Psoas muscle (tissue), 8 donors: ENCODE data around the gene FAM181A. TPM values are rescaled to one million over a fixed set of nuclear protein-coding genes. Genes with fewer than 3 reads are reported as not detected.

ENCODE experiments used
- ATAC-seq, 4 donors: fragments of 200-7000 bp; cut with Tn5 transposase; one replicate each; pipeline ENCODE4 v1.9.1; 2020; ENCODE audit warnings: moderate library complexity in 3 of 4, mild to moderate bottlenecking in 2 of 4
- DNase-seq, 2 donors: peaks; one replicate each; pipeline ENCODE4 v3.0.0-alpha.2; 2020
- H3K27ac ChIP-seq: fragments of 200-600 bp; one replicate; pipeline ENCODE4 v1.8.0; 2022
- H3K27me3 ChIP-seq, 3 donors: fragments of 200-600 bp in 1 of 3; one replicate each; pipeline versions ENCODE4 v1.6.1 to v1.8.0; 2013 to 2022; ENCODE audit warnings: low read length in 2 of 3, mild to moderate bottlenecking in 2 of 3, moderate library complexity in 1 of 3; ENCODE audit not compliant: insufficient read depth in 3 of 3
- H3K36me3 ChIP-seq, 2 donors: fragments of 200-600 bp in 1 of 2; one replicate each; pipeline versions ENCODE4 v1.6.1 to v1.8.0; 2013 to 2022; ENCODE audit warnings: low read depth in 1 of 2, mild to moderate bottlenecking in 1 of 2, moderate library complexity in 1 of 2; ENCODE audit not compliant: insufficient read depth in 1 of 2
- H3K4me1 ChIP-seq: fragments of 200-600 bp; one replicate; pipeline ENCODE4 v1.8.0; 2022
- H3K4me3 ChIP-seq: fragments of 200-600 bp; one replicate; pipeline ENCODE4 v1.8.0; 2022; ENCODE audit warnings: mild to moderate bottlenecking
- H3K9me3 ChIP-seq: fragments of 200-600 bp; one replicate; pipeline ENCODE4 v1.8.0; 2022
- CTCF ChIP-seq: fragments of 200-600 bp; IDR thresholded peaks from one replicate; pipeline ENCODE4 v1.8.0; 2022; ENCODE audit warnings: antibody characterized with exemption
- WGBS, 3 donors: extraction: QIAGEN DNeasy Blood & Tissue Kit; methylation state at CpG; one replicate each; pipeline versions ENCODE4 v1.1.6 to v1.1.7; 2013; 5-methylcytosine and 5-hydroxymethylcytosine counted together
- intact Hi-C, 2 donors: fragments of 100-400 bp; cut with DNase I; formaldehyde crosslinking; loops; one replicate each; pipeline versions ENCODE4 v1.11.0 to v1.14.2; 2022
- polyA plus RNA-seq, 3 donors: library from polyadenylated mRNA; stranded (reverse); fragments of 200-250 nt; gene quantifications; one replicate each; pipeline ENCODE4 v1.2.3, GENCODE V29; 2013
- total RNA-seq, 4 donors: library from RNA; stranded (reverse); fragmentation: NEBNext Ultra II Directional in 2 of 4; extraction: Animal tissue kit (Norgen Biotek cat#: 25700) in 2 of 4; gene quantifications; one replicate each; pipeline versions ENCODE4 v1.2.1 to v1.2.4, GENCODE V29; 2021 to 2023
- donor health status: healthy with polysubstance abuse.
- donor health status: DM: no; HTN: no; CAD: no; lungs with moderate emphysema.
- donor health status: Bipolar disorder and iron deficiency.
- donor health status: healthy.
- donor health status: DM: yes; HTN: yes; CAD: no.
- donor health status: DM: no; HTN: no; CAD: no.
- donor health status: DM: no; HTN: no; CAD: no.
- donor health status: DM: yes; HTN: yes; CAD: no.

The FAM181A gene
- total and polyA plus RNA-seq, 7 donors, result 0.14 to 0.32 TPM; not detected in 5

- intact Hi-C loops, result loop anchor here in 1 of 2 donors (5.0 kb wide), 1 partner anchor 41 kb away; the partner anchor contains the start of gene CCDC197
- peak; percentile 21 to 46 (median 34) for ATAC-seq
- WGBS, 3 donors, result 13 to 30% (median 17%) methylated on average over 13 to 14 of the region's 14 CpGs
- Histone ChIP-seq H3K4me1 (peaks cover 88% of the 10 kb centered on the region), H3K27ac (peak overlapping the region; percentile 98), H3K9me3 (no peaks in the 10 kb centered on the region), H3K4me3 (peak overlapping the region; percentile 18), H3K36me3 (peaks cover 0 to 89% of the 10 kb centered on the region in 2 donors), H3K27me3 (no peaks in the 10 kb centered on the region)
- no peak for TF ChIP-seq CTCF
- DNase-seq, result peak in 1 of 2 donors; percentile 67
These were observed 29.6 kb downstream of the FAM181A start for GRCh38 chr14:93956514-93957332.

- peak in 1 of 4 donors; percentile 5 for ATAC-seq
- H3K4me1 ChIP-seq, result peaks cover 88% of the 10 kb centered on the region
- H3K27me3 ChIP-seq, result no peaks in the 10 kb centered on the region
- no peak overlapping the region for H3K4me3 ChIP-seq
- WGBS, 3 donors, result 27 to 49% (median 32%) methylated on average over 7 of the region's 7 CpGs
- H3K36me3 ChIP-seq, result peaks cover 0 to 87% of the 10 kb centered on the region in 2 donors
- H3K27ac ChIP-seq, result peak overlapping the region; percentile 98
- H3K9me3 ChIP-seq, result no peaks in the 10 kb centered on the region
- DNase-seq, result peak in 1 of 2 donors; percentile 56
- intact Hi-C loops, result loop anchor here in 1 of 2 donors (5.0 kb wide), 1 partner anchor 40 kb away; the partner anchor contains the start of gene CCDC197
- no peak for TF ChIP-seq CTCF
These were observed 30.2 kb downstream of the FAM181A start for GRCh38 chr14:93957333-93957710.

GRCh38 chr14:93957751-93958566, 30.8 kb downstream of the FAM181A start:
- Histone ChIP-seq H3K9me3 (no peaks in the 10 kb centered on the region), H3K4me3 (peak overlapping the region; percentile 25), H3K27me3 (no peaks in the 10 kb centered on the region), H3K36me3 (peaks cover 0 to 84% of the 10 kb centered on the region in 2 donors), H3K27ac (peak overlapping the region; percentile 98), H3K4me1 (peaks cover 88% of the 10 kb centered on the region)
- ATAC-seq, result no peak
- DNase-seq, result peak in 1 of 2 donors; percentile 48
- intact Hi-C loops, result loop anchor here in 1 of 2 donors (5.0 kb wide), 1 partner anchor 39 kb away; the partner anchor contains the start of gene CCDC197
- no peak for TF ChIP-seq CTCF
- WGBS, 3 donors, result 46 to 65% (median 53%) methylated on average over 16 of the region's 16 CpGs

GRCh38 chr14:93958567-93959238, 31.6 kb downstream of the FAM181A start:
- no peaks in the 10 kb centered on the region for H3K9me3 ChIP-seq
- ATAC-seq (no peak), DNase-seq (peak in 1 of 2 donors; percentile 50)
- H3K27me3 ChIP-seq, result no peaks in the 10 kb centered on the region
- H3K4me3 ChIP-seq, result peak overlapping the region; percentile 25
- H3K4me1 ChIP-seq, result peaks cover 88% of the 10 kb centered on the region
- H3K27ac ChIP-seq, result peak overlapping the region; percentile 98
- no peak for TF ChIP-seq CTCF
- WGBS, 3 donors, result 35 to 58% (median 49%) methylated on average over 7 of the region's 7 CpGs
- intact Hi-C loops, result loop anchor here in 1 of 2 donors (5.0 kb wide), 1 partner anchor 39 kb away; the partner anchor contains the start of gene CCDC197
- H3K36me3 ChIP-seq, result peaks cover 0 to 82% of the 10 kb centered on the region in 2 donors
